Mucosa of stomach (tissue), 1 donor: ENCODE results near the gene ITPKB.
"Not testable (repeated sequence)": the region's sequence is repeated elsewhere in the genome, so short reads cannot be mapped to it uniquely, and the experiment has no call there.

Experiments used
- H3K27me3 ChIP-seq: one replicate; pipeline ENCODE4 v1.7.0; 2013; ENCODE audit warnings: mild to moderate bottlenecking, low read length; ENCODE audit not compliant: control insufficient read depth, insufficient read depth
- H3K36me3 ChIP-seq: one replicate; pipeline ENCODE4 v1.7.0; 2013; ENCODE audit warnings: low read length; ENCODE audit not compliant: control insufficient read depth, insufficient read depth
- H3K4me1 ChIP-seq: one replicate; pipeline ENCODE4 v1.7.0; 2013; ENCODE audit warnings: mild to moderate bottlenecking, low read length; ENCODE audit not compliant: control insufficient read depth, insufficient read depth
- H3K4me3 ChIP-seq: one replicate; pipeline ENCODE4 v1.7.0; 2013; ENCODE audit warnings: low read length
- H3K9ac ChIP-seq: one replicate; pipeline ENCODE4 v1.7.0; 2013; ENCODE audit warnings: mild to moderate bottlenecking, low read length, moderate library complexity
- H3K9me3 ChIP-seq: one replicate; pipeline ENCODE4 v1.7.0; 2013; ENCODE audit warnings: mild to moderate bottlenecking, low read length, moderate library complexity; ENCODE audit not compliant: control insufficient read depth
- donor health status: Pancreatic carcinoma.

The ITPKB gene

DNA sequence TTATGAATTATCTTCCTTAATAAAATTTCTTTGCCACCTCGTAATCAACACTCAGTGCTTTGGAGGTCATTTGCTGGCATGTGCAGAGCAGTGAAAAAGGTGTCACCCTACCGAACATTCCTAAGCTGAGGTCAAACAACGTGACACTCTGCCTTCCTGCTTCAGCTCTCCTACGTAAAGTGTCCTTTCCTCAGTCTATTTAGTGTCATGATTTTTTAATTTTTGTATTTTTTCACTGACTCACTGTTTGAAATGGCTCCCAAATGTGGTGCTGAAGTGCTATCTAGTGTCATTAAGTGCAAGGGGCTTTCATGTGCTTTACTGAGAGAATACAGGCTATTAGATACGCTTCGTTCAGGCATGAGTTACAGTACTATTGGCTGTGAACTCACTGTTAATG, 37.0 kb upstream of the ITPKB start:
- no peaks in the 10 kb centered on the region for H3K36me3 ChIP-seq
- no peak overlapping the region for H3K4me3 ChIP-seq
- H3K9ac ChIP-seq: no peak overlapping the region
- H3K9me3 ChIP-seq: no peaks in the 10 kb centered on the region
- no peaks in the 10 kb centered on the region for H3K27me3 ChIP-seq
- peaks cover 14% of the 10 kb centered on the region for H3K4me1 ChIP-seq

DNA sequence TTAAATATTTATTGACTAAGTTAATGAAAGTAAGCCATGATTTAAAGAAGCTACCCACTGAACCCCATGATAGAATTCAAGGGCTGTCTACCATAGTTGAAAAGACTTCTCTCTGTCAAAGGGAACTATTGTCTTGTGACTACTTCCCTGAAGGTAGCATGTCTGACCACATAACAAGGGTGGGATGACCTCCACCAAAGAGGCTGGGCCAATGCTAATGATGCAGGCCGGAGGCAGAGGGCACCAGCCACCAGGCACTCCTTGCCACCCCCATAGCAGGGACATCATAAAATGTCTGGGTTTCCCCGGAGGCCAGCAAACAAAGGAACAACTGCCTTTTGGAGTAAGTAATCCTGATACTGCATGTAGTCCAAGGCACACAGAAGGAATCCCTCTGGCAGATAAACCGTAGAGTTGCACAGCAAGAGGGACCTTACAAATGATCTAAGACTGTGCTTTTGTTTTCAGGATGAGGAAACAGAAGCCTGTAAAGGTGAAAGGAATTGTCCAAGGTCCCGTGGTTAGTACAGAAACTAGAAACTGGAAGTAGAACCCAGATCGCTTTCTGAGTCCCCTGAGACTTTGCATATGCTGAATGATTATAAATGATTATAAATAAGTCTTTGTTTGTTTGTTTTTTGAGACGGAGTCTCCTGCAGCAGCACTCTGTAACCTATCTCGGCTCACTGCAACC, 33.5 kb upstream of the ITPKB start:
- Histone ChIP-seq H3K27me3 (no peaks in the 10 kb centered on the region), H3K4me1 (no peaks in the 10 kb centered on the region), H3K4me3 (no peak overlapping the region), H3K36me3 (no peaks in the 10 kb centered on the region), H3K9ac (no peak overlapping the region), H3K9me3 (no peaks in the 10 kb centered on the region)

DNA sequence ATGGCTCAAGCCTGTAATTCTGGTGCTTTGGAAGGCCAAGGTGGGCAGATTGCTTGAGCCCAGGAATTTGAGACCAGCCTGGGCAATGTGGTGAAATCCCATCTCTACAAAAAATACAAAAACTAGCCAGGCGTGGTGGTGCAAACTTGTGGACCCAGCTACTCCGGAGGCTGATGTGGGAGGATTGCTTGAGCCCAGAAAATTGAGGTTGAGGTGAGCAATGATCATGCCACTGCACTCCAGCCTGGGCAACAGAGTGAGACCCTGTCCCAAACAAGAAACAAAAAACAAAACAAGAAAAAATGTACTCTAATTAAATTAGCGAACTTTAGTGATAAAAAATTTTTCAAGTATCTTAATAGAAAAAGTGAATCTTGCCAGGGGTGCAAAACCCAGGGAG, 28.1 kb upstream of the ITPKB start:
- H3K36me3 ChIP-seq, H3K9me3 ChIP-seq, H3K9ac ChIP-seq, H3K4me3 ChIP-seq, H3K4me1 ChIP-seq, H3K27me3 ChIP-seq: not testable (repeated sequence)

DNA sequence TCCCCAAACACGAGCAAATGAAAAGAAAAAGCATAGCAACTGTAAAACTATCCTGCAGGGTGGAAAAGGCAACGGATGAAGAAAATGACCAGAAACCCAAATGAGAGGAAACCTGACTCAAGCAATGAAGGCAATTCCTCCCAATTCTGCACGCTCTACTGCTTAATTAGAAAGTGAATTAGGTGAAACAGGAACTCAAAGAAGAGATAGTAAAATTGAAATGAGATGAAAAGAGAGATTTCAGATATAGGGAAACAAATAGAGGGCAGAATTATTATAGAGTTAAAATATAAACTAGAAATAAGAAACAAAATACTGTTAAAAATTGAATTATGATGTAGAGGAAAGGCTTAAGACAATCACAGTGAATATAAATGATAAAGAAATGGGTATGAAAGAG, 27.5 kb upstream of the ITPKB start:
- Histone ChIP-seq H3K4me1 (no peaks in the 10 kb centered on the region), H3K9ac (no peak overlapping the region), H3K4me3 (no peak overlapping the region), H3K9me3 (no peaks in the 10 kb centered on the region), H3K27me3 (peaks cover 8% of the 10 kb centered on the region), H3K36me3 (no peaks in the 10 kb centered on the region)

DNA sequence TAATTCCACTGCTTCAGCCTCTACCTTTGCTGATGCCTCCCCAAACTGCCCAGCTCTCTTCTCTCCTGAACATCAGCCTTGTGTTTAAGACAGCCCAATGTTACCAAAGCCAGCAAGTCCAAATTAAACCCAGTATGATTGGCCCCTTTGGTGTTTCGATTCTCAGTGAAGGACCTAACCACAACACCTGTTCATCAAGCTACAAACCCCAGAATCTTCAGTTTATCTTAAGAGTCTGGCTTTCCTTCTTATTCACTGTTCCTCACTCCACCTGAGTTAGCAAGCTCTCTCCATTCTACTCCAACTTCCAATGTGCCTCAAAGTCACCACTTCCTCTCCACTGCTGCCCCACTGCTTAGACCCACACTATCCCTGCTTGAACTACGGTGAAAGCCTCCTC, 25.5 kb upstream of the ITPKB start:
- Histone ChIP-seq H3K4me3 (no peak overlapping the region), H3K9ac (no peak overlapping the region), H3K4me1 (no peaks in the 10 kb centered on the region), H3K36me3 (no peaks in the 10 kb centered on the region), H3K27me3 (peaks cover 8% of the 10 kb centered on the region), H3K9me3 (no peaks in the 10 kb centered on the region)

DNA sequence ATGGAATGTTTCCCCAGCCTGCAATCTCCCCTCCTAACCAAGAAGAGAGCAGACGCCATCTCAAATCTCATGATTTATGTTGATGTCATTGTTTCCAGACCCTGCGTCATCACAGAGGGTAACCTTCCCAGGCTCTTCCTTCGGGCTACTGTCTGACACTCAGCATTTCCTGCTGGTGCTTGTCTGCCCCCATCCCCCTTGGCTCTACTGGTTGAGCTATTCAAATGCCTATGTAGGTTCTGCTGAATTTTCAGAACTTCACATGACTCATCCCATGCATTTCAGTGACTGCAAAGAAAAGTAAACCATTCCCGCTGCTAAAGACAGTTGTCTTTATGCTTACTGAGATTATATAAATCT, 24.8 kb upstream of the ITPKB start:
- H3K9ac ChIP-seq: no peak overlapping the region
- H3K9me3 ChIP-seq: no peaks in the 10 kb centered on the region
- H3K4me3 ChIP-seq: no peak overlapping the region
- H3K4me1 ChIP-seq: no peaks in the 10 kb centered on the region
- H3K36me3 ChIP-seq: no peaks in the 10 kb centered on the region
- peaks cover 8% of the 10 kb centered on the region for H3K27me3 ChIP-seq

DNA sequence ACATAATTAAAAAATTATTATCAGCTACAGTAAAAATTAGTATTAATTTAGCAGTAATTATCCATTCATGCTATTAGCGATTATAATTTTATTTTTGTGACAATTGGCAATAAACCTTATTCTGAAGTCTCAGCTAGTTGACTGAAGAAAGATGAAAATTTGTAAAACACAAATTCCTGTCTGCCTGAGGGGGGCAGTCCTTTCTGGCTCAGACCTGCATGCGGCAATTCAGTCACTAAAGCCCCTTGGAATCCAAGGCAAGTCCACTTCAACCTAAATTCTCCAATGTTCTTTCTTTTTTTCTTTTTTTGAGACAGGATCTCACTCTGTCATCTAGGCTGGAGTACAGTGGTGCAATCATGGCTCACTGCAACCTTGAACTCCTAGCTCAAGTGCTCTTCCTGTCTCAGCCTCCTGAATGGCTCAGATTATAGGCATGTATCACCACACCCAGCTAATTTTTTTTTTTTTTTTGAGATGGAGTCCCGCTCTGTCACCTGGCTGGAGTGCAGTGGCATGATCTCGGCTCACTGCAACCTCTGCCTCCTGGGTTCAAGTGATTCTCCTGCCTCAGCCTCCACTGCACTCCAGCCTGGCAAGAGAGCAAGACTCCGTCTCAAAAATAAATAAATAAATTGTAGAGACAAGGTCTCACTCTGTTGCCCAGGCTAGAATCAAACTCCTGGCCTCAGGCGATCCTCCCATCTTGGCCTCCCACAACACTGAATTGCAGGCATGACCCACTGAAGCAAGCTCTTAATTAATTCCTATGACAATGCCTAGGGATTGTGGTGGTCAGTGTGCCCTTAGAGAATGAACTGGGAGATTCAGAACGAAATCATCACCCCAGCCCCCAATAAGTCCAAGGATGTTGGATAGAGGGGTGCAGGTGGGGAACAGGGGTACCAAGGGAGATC, 24.2 kb upstream of the ITPKB start:
- H3K9me3 ChIP-seq: no peaks in the 10 kb centered on the region
- no peaks in the 10 kb centered on the region for H3K36me3 ChIP-seq
- H3K4me3 ChIP-seq: no peak overlapping the region
- peaks cover 8% of the 10 kb centered on the region for H3K27me3 ChIP-seq
- no peak overlapping the region for H3K9ac ChIP-seq
- H3K4me1 ChIP-seq: no peaks in the 10 kb centered on the region

DNA sequence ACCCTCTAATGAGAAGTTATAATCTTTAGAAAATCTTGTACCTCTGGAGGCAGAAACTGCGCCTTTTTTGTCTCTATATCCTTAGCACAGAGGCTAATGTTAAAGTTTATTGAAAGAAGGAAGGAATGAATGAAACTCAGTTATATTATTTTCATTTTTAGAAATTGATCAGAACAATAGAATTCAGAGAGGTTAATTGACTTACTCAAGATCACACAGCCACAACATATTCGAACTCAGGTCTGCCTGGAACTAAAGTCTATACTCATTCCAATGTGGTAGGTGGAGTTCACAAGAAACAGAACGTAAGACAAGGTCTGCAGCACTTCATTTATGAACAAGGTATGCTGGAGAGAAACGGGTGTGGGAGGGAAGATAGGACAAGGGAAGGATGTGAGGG, 23.0 kb upstream of the ITPKB start:
- H3K4me1 ChIP-seq: no peaks in the 10 kb centered on the region
- no peak overlapping the region for H3K4me3 ChIP-seq
- H3K36me3 ChIP-seq: no peaks in the 10 kb centered on the region
- peaks cover 8% of the 10 kb centered on the region for H3K27me3 ChIP-seq
- no peaks in the 10 kb centered on the region for H3K9me3 ChIP-seq
- no peak overlapping the region for H3K9ac ChIP-seq

DNA sequence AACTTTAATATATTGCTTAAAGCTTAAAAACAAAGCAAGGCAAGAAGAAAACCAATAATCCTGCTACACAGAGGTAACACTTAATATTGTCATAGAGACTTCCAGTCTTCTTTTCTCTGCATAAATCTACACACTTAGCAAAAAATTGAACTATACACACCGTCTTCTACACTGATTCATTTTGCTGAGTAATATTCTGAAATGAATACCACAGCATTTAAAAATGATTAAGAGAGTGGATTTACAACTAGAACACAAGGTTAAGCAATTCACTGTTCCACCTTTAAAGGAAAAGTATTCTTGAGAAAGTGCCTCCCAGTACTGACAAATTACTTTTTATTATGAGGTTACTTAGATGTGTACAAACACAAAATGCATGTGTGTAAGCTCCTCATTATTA, 22.2 kb upstream of the ITPKB start:
- H3K4me1 ChIP-seq: no peaks in the 10 kb centered on the region
- H3K9ac ChIP-seq: no peak overlapping the region
- H3K4me3 ChIP-seq: no peak overlapping the region
- H3K9me3 ChIP-seq: no peaks in the 10 kb centered on the region
- no peaks in the 10 kb centered on the region for H3K36me3 ChIP-seq
- H3K27me3 ChIP-seq: peaks cover 8% of the 10 kb centered on the region

DNA sequence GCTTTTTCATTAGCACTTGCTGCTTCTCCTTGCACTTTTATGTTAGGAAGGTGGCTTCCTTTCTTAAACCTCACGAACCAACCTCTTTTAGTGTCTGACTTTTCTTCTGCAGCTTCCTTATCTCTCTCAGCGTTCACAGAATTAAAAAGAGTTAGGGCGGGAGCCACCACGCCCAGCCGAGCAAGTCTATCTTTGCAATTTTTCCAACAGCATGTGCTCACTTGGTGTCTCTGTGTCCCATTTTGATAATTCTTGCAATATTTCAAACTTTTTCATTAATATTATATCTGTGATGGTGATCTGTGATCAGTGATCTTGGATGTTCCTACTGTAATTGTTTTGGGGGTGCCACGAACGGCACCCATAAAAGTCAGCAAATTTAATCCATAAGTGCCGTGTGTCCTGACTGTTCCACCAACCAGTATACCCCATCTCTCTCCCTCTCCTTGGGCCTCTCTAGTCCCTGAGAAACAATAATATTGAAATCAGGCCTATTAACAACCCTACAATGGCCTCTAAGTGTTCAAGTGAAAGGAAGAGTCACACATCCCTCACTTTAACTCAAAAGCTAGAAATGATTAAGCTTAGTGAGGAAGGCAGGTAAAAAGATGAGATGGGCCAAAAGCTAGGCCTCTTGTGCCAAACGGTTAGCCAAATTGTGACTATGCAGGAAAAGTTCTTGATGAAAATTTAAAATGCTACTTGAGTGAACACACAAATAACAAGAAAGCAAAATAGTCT, 15.9 kb upstream of the ITPKB start:
- Histone ChIP-seq H3K4me1 (no peaks in the 10 kb centered on the region), H3K27me3 (no peaks in the 10 kb centered on the region), H3K9ac (no peak overlapping the region), H3K36me3 (no peaks in the 10 kb centered on the region), H3K4me3 (no peak overlapping the region), H3K9me3 (no peaks in the 10 kb centered on the region)

DNA sequence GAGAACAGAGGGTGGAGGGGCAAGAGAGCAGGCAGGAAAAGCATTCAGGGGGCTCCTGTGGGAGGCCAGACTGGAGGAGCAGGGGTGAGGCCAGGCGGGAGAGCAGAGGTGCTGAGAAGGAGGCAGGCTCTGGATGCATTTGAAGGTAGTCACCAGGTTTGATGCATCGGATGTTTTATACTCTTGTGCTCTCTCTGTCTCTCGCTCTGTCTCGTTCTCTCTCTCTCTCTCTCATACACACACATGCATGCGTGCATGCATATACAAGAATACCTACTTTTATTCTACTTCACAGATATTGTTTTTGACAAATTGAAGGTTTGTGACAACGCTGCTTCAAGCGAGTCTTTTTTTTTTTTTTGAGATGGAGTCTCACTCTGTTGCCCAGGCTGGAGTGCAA, 15.0 kb upstream of the ITPKB start:
- Histone ChIP-seq H3K9ac (no peak overlapping the region), H3K27me3 (no peaks in the 10 kb centered on the region), H3K4me3 (no peak overlapping the region), H3K4me1 (no peaks in the 10 kb centered on the region), H3K9me3 (no peaks in the 10 kb centered on the region), H3K36me3 (no peaks in the 10 kb centered on the region)

DNA sequence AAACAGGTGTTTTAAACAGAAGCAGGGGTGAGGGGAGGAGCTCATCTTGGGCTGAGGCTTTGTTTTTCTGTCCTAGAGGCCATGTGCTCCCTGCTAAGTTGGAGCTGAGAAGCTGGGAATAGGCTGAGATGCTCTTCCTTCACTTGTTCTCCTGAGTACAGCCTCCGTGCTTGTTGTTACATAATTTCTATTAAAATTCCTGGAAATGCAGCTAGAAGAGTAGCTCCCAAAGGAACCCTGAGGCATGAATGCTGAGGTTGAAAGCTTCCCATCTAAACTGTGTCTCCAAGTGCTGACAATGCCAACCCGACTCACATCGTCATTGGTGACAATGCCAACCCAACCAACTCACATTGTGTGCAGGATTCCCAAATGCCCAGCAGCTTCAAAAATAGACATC, 12.6 kb upstream of the ITPKB start:
- H3K4me3 ChIP-seq: no peak overlapping the region
- no peaks in the 10 kb centered on the region for H3K36me3 ChIP-seq
- no peaks in the 10 kb centered on the region for H3K27me3 ChIP-seq
- no peak overlapping the region for H3K9ac ChIP-seq
- H3K4me1 ChIP-seq: no peaks in the 10 kb centered on the region
- no peaks in the 10 kb centered on the region for H3K9me3 ChIP-seq
